ENCODE measurements around the gene FAM168A. TPM values are rescaled to one million over a fixed set of nuclear protein-coding genes. Genes with fewer than 3 reads are reported as not detected.

FAM168A gene
- total RNA-seq, 2 experiments from 2014 or later, result 11.6 to 11.7 TPM

- ChIA-PET CTCF (no interaction called here), POLR2A (no interaction called here)
Observed at GRCh38 chr11:73531386-73531785, 66.5 kb downstream of the FAM168A start.

- ChIA-PET POLR2A (no interaction called here), CTCF (no interaction called here)
Observed at GRCh38 chr11:73530109-73530508, 67.8 kb downstream of the FAM168A start.

GRCh38 chr11:73529204-73529530, 68.7 kb downstream of the FAM168A start:
- CTCF ChIA-PET, result no interaction called here
- POLR2A ChIA-PET, result no interaction called here

- ChIA-PET POLR2A (no interaction called here), CTCF (interaction anchor here (0.5 to 0.6 kb wide), 2 partner anchors 11 to 342 kb away, joined by 3 to 4 read pairs; no protein-coding TSS in a partner anchor)
Observed at GRCh38 chr11:73528483-73529203, 69.3 kb downstream of the FAM168A start.

- ChIA-PET POLR2A (no interaction called here), CTCF (interaction anchor here (0.6 kb wide), 1 partner anchor 343 kb away, joined by 3 read pairs; no protein-coding TSS in a partner anchor)
Observed at GRCh38 chr11:73528013-73528412, 69.9 kb downstream of the FAM168A start.

GRCh38 chr11:73525611-73526010, 72.3 kb downstream of the FAM168A start:
- ChIA-PET POLR2A (no interaction called here), CTCF (no interaction called here)

- POLR2A ChIA-PET, result no interaction called here
Observed at GRCh38 chr11:73524774-73525173, 73.1 kb downstream of the FAM168A start.

GRCh38 chr11:73521621-73522020, 76.3 kb downstream of the FAM168A start:
- ChIA-PET POLR2A (interaction anchor here (0.7 kb wide), 1 partner anchor 879 kb away, joined by 3 read pairs; no protein-coding TSS in a partner anchor), CTCF (interaction anchor here (0.6 to 0.9 kb wide), 5 partner anchors 55 to 157 kb away, joined by 3 read pairs; no protein-coding TSS in a partner anchor)

More at GRCh38 chr11:73524774-73525173, 73.1 kb downstream of the FAM168A start:
- CTCF ChIA-PET, result no interaction called here

GRCh38 chr11:73520353-73521061, 77.4 kb downstream of the FAM168A start:
- ChIA-PET CTCF (no interaction called here), POLR2A (no interaction called here)

GRCh38 chr11:73519266-73519665, 78.6 kb downstream of the FAM168A start:
- ChIA-PET POLR2A (no interaction called here), CTCF (interaction anchor here (0.5 kb wide), 1 partner anchor 16 kb away, joined by 3 read pairs; no protein-coding TSS in a partner anchor)

- ChIA-PET CTCF (no interaction called here), POLR2A (no interaction called here)
Observed at GRCh38 chr11:73518195-73518594, 79.7 kb downstream of the FAM168A start.

- ChIA-PET CTCF (no interaction called here), POLR2A (interaction anchor here (0.7 kb wide), 1 partner anchor 672 kb away, joined by 6 read pairs; no protein-coding TSS in a partner anchor)
Observed at GRCh38 chr11:73516080-73516479, 81.8 kb downstream of the FAM168A start.

- CTCF ChIA-PET, result no interaction called here
- POLR2A ChIA-PET, result no interaction called here
Observed at GRCh38 chr11:73513707-73514106, 84.2 kb downstream of the FAM168A start.

GRCh38 chr11:73510877-73511276, 87.0 kb downstream of the FAM168A start:
- CTCF ChIA-PET, result no interaction called here
- POLR2A ChIA-PET, result no interaction called here

GRCh38 chr11:73510106-73510505, 87.8 kb downstream of the FAM168A start:
- ChIA-PET CTCF (no interaction called here), POLR2A (no interaction called here)

- ChIA-PET POLR2A (no interaction called here), CTCF (no interaction called here)
Observed at GRCh38 chr11:73509188-73509587, 88.7 kb downstream of the FAM168A start.

- ChIA-PET CTCF (no interaction called here), POLR2A (no interaction called here)
Observed at GRCh38 chr11:73508243-73509176, 89.4 kb downstream of the FAM168A start.

- ChIA-PET POLR2A (no interaction called here), CTCF (no interaction called here)
Observed at GRCh38 chr11:73507086-73507485, 90.8 kb downstream of the FAM168A start.

GRCh38 chr11:73506038-73506437, 91.9 kb downstream of the FAM168A start:
- CTCF ChIA-PET, result no interaction called here
- POLR2A ChIA-PET, result no interaction called here

- POLR2A ChIA-PET, result interaction anchor here (0.5 kb wide), 1 partner anchor 161 kb away, joined by 4 read pairs; no protein-coding TSS in a partner anchor
Observed at GRCh38 chr11:73498343-73498742, 99.6 kb downstream of the FAM168A start.

More at GRCh38 chr11:73498343-73498742, 99.6 kb downstream of the FAM168A start:
- CTCF ChIA-PET, result no interaction called here

All from activated CD8-positive, alpha-beta memory T cell treated with anti-CD3 and anti-CD28 coated beads for 36 hours (primary cell).